ENCODE measurements around the gene TMEM272. TPM values are rescaled to one million over a fixed set of nuclear protein-coding genes. Genes with fewer than 3 reads are reported as not detected.

TMEM272 gene, protein sequence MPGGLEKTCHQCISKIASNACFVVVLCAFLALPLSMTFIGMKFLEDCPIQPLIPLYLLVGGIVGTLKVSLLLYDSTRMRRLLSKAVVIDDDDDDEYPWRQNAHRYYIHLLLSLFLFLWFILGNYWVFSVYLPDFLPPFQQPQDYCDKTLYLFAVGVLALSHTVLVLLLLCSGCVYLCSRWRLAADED
- not detected for total RNA-seq

GRCh38 chr13:51844862-51845573 is at the start of gene TMEM272:
Gene TMEM272, minus strand, starts transcription at chr13:51845177. Its CDS starts 6,647 bp downstream, at chr13:51838530.
- Histone ChIP-seq H3K9me3 (ENCODE audit: control insufficient read depth in 3 of 3, low read length in 3 of 3) (no peaks in the 10 kb centered on the region), H3K4me3 (ENCODE audit: low read length in 3 of 3) (peak within 1 kb of the TSS; percentile 19 to 54 (median 49)), H3K9ac (ENCODE audit: low read depth in 1 of 3, low read length in 3 of 3) (no peak within 1 kb of the TSS), H3K4me1 (ENCODE audit: control insufficient read depth in 3 of 3, insufficient read depth in 3 of 3, low read length in 3 of 3) (peaks cover 2 to 6% (median 3%) of the 10 kb centered on the region in 3 donors), H3K27me3 (ENCODE audit: control insufficient read depth in 3 of 3, insufficient read depth in 3 of 3, low read length in 3 of 3) (no peaks in the 10 kb centered on the region), H3K36me3 (ENCODE audit: control insufficient read depth in 3 of 3, insufficient read depth in 3 of 3, low read length in 3 of 3) (no peaks in the 10 kb centered on the region), H3K27ac (ENCODE audit: low read depth, low read length) (no peak within 1 kb of the TSS)

- Histone ChIP-seq H3K27me3 (ENCODE audit: control insufficient read depth in 3 of 3, insufficient read depth in 3 of 3, low read length in 3 of 3) (no peaks in the 10 kb centered on the region), H3K27ac (ENCODE audit: low read depth, low read length) (no peak overlapping the region), H3K9me3 (ENCODE audit: control insufficient read depth in 3 of 3, low read length in 3 of 3) (no peaks in the 10 kb centered on the region), H3K4me3 (ENCODE audit: low read length in 3 of 3) (no peak overlapping the region), H3K9ac (ENCODE audit: low read depth in 1 of 3, low read length in 3 of 3) (no peak overlapping the region), H3K36me3 (ENCODE audit: control insufficient read depth in 3 of 3, insufficient read depth in 3 of 3, low read length in 3 of 3) (no peaks in the 10 kb centered on the region), H3K4me1 (ENCODE audit: control insufficient read depth in 3 of 3, insufficient read depth in 3 of 3, low read length in 3 of 3) (no peaks in the 10 kb centered on the region)
Measured at GRCh38 chr13:51894239-51894638, 49.3 kb upstream of the TMEM272 start.

GRCh38 chr13:51892657-51893056 is 47.7 kb upstream of the TMEM272 start:
- Histone ChIP-seq H3K4me3 (ENCODE audit: low read length in 3 of 3) (no peak overlapping the region), H3K36me3 (ENCODE audit: control insufficient read depth in 3 of 3, insufficient read depth in 3 of 3, low read length in 3 of 3) (no peaks in the 10 kb centered on the region), H3K9ac (ENCODE audit: low read depth in 1 of 3, low read length in 3 of 3) (no peak overlapping the region), H3K4me1 (ENCODE audit: control insufficient read depth in 3 of 3, insufficient read depth in 3 of 3, low read length in 3 of 3) (no peaks in the 10 kb centered on the region), H3K27me3 (ENCODE audit: control insufficient read depth in 3 of 3, insufficient read depth in 3 of 3, low read length in 3 of 3) (no peaks in the 10 kb centered on the region), H3K9me3 (ENCODE audit: control insufficient read depth in 3 of 3, low read length in 3 of 3) (no peaks in the 10 kb centered on the region), H3K27ac (ENCODE audit: low read depth, low read length) (no peak overlapping the region)

GRCh38 chr13:51887468-51887867 is 42.5 kb upstream of the TMEM272 start:
- Histone ChIP-seq H3K27ac (ENCODE audit: low read depth, low read length) (no peak overlapping the region), H3K9ac (ENCODE audit: low read depth in 1 of 3, low read length in 3 of 3) (no peak overlapping the region), H3K9me3 (ENCODE audit: control insufficient read depth in 3 of 3, low read length in 3 of 3) (no peaks in the 10 kb centered on the region), H3K4me3 (ENCODE audit: low read length in 3 of 3) (no peak overlapping the region), H3K4me1 (ENCODE audit: control insufficient read depth in 3 of 3, insufficient read depth in 3 of 3, low read length in 3 of 3) (no peaks in the 10 kb centered on the region), H3K36me3 (ENCODE audit: control insufficient read depth in 3 of 3, insufficient read depth in 3 of 3, low read length in 3 of 3) (no peaks in the 10 kb centered on the region), H3K27me3 (ENCODE audit: control insufficient read depth in 3 of 3, insufficient read depth in 3 of 3, low read length in 3 of 3) (no peaks in the 10 kb centered on the region)

DNA sequence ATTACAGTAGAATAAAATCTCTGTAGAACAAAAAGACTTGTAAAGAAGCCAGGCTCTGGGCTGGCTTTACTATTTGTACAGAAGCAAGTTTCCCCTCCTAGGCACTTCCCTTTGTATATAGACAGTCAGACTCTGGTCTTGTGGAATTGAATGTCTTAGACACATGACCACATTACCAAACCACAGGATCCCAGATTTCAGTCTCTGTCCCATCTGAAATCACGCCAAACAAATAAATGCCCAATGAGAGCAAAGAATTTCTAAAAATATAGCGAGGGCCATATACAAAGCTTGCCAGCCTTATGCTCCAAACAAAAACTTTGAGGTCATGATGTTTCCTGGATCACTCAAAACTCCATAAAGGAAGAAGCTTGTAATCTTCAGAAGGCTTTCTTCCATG is 40.7 kb upstream of the TMEM272 start:
- Histone ChIP-seq H3K27me3 (ENCODE audit: control insufficient read depth in 3 of 3, insufficient read depth in 3 of 3, low read length in 3 of 3) (no peaks in the 10 kb centered on the region), H3K27ac (ENCODE audit: low read depth, low read length) (no peak overlapping the region), H3K9ac (ENCODE audit: low read depth in 1 of 3, low read length in 3 of 3) (no peak overlapping the region), H3K36me3 (ENCODE audit: control insufficient read depth in 3 of 3, insufficient read depth in 3 of 3, low read length in 3 of 3) (no peaks in the 10 kb centered on the region), H3K4me3 (ENCODE audit: low read length in 3 of 3) (no peak overlapping the region), H3K9me3 (ENCODE audit: control insufficient read depth in 3 of 3, low read length in 3 of 3) (no peaks in the 10 kb centered on the region), H3K4me1 (ENCODE audit: control insufficient read depth in 3 of 3, insufficient read depth in 3 of 3, low read length in 3 of 3) (no peaks in the 10 kb centered on the region)

GRCh38 chr13:51883226-51883600 is 38.2 kb upstream of the TMEM272 start:
- Histone ChIP-seq H3K27me3 (ENCODE audit: control insufficient read depth in 3 of 3, insufficient read depth in 3 of 3, low read length in 3 of 3) (no peaks in the 10 kb centered on the region), H3K4me1 (ENCODE audit: control insufficient read depth in 3 of 3, insufficient read depth in 3 of 3, low read length in 3 of 3) (no peaks in the 10 kb centered on the region), H3K4me3 (ENCODE audit: low read length in 3 of 3) (no peak overlapping the region), H3K9me3 (ENCODE audit: control insufficient read depth in 3 of 3, low read length in 3 of 3) (no peaks in the 10 kb centered on the region), H3K27ac (ENCODE audit: low read depth, low read length) (no peak overlapping the region), H3K36me3 (ENCODE audit: control insufficient read depth in 3 of 3, insufficient read depth in 3 of 3, low read length in 3 of 3) (no peaks in the 10 kb centered on the region), H3K9ac (ENCODE audit: low read depth in 1 of 3, low read length in 3 of 3) (no peak overlapping the region)

- no peak overlapping the region for H3K27ac ChIP-seq (ENCODE audit: low read depth, low read length)
- H3K27me3 ChIP-seq (ENCODE audit: control insufficient read depth in 3 of 3, insufficient read depth in 3 of 3, low read length in 3 of 3): no peaks in the 10 kb centered on the region
Measured at GRCh38 chr13:51882570-51883225, 37.7 kb upstream of the TMEM272 start.

DNA sequence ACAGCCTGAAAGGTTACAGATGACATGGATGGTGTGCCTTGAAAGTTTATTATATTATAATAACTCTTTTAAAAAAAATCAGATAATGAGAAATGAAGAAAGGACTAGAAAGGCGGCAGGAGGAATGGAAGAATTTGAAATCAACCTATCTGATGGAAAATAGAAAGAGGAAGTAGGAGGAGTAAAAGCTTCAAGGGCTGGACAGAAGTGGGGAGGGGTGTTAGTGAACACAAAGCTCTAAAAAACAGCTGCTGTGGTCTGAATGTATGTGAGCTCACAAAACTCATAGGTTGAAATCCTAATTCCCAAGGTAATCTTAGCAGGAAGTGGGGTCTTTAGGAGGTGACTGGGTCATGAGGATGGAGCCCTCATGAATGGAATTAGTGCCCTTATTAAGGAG is 36.3 kb upstream of the TMEM272 start:
- Histone ChIP-seq H3K9me3 (ENCODE audit: control insufficient read depth in 3 of 3, low read length in 3 of 3) (no peaks in the 10 kb centered on the region), H3K4me1 (ENCODE audit: control insufficient read depth in 3 of 3, insufficient read depth in 3 of 3, low read length in 3 of 3) (no peaks in the 10 kb centered on the region), H3K36me3 (ENCODE audit: control insufficient read depth in 3 of 3, insufficient read depth in 3 of 3, low read length in 3 of 3) (no peaks in the 10 kb centered on the region)

More at GRCh38 chr13:51882570-51883225, 37.7 kb upstream of the TMEM272 start:
- Histone ChIP-seq H3K4me3 (ENCODE audit: low read length in 3 of 3) (no peak overlapping the region), H3K9me3 (ENCODE audit: control insufficient read depth in 3 of 3, low read length in 3 of 3) (no peaks in the 10 kb centered on the region), H3K36me3 (ENCODE audit: control insufficient read depth in 3 of 3, insufficient read depth in 3 of 3, low read length in 3 of 3) (no peaks in the 10 kb centered on the region), H3K9ac (ENCODE audit: low read depth in 1 of 3, low read length in 3 of 3) (no peak overlapping the region), H3K4me1 (ENCODE audit: control insufficient read depth in 3 of 3, insufficient read depth in 3 of 3, low read length in 3 of 3) (no peaks in the 10 kb centered on the region)

GRCh38 chr13:51879133-51879532 is 34.2 kb upstream of the TMEM272 start:
- H3K9me3 ChIP-seq (ENCODE audit: control insufficient read depth in 3 of 3, low read length in 3 of 3): no peaks in the 10 kb centered on the region
- no peak overlapping the region for H3K27ac ChIP-seq (ENCODE audit: low read depth, low read length)
- H3K9ac ChIP-seq (ENCODE audit: low read depth in 1 of 3, low read length in 3 of 3): no peak overlapping the region
- no peaks in the 10 kb centered on the region for H3K27me3 ChIP-seq (ENCODE audit: control insufficient read depth in 3 of 3, insufficient read depth in 3 of 3, low read length in 3 of 3)
- no peaks in the 10 kb centered on the region for H3K4me1 ChIP-seq (ENCODE audit: control insufficient read depth in 3 of 3, insufficient read depth in 3 of 3, low read length in 3 of 3)
- no peaks in the 10 kb centered on the region for H3K36me3 ChIP-seq (ENCODE audit: control insufficient read depth in 3 of 3, insufficient read depth in 3 of 3, low read length in 3 of 3)
- no peak overlapping the region for H3K4me3 ChIP-seq (ENCODE audit: low read length in 3 of 3)

More for the DNA sequence above, 36.3 kb upstream of the TMEM272 start:
- no peak overlapping the region for H3K9ac ChIP-seq (ENCODE audit: low read depth in 1 of 3, low read length in 3 of 3)
- H3K4me3 ChIP-seq (ENCODE audit: low read length in 3 of 3): no peak overlapping the region
- no peak overlapping the region for H3K27ac ChIP-seq (ENCODE audit: low read depth, low read length)
- no peaks in the 10 kb centered on the region for H3K27me3 ChIP-seq (ENCODE audit: control insufficient read depth in 3 of 3, insufficient read depth in 3 of 3, low read length in 3 of 3)

DNA sequence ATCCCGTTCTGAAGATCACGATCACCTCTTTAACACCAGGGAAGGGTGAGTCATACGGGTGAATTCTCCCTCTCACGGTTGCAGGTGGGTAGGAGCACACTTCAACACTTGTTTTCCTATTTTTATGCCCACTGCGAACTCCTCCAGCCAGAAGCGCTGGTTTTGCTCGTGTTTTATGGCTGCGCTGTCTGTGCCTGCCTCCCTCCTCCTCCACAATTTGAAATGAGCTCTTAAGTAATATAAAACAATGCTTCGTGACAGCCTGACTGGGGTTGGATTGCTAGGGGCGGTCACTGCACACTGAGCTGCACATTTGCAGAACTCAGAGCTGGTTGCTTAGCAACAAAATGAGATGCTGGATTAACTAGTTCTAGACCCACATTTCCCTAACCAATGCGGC is 29.7 kb upstream of the TMEM272 start:
- Histone ChIP-seq H3K4me1 (ENCODE audit: control insufficient read depth in 3 of 3, insufficient read depth in 3 of 3, low read length in 3 of 3) (no peaks in the 10 kb centered on the region), H3K9ac (ENCODE audit: low read depth in 1 of 3, low read length in 3 of 3) (no peak overlapping the region), H3K9me3 (ENCODE audit: control insufficient read depth in 3 of 3, low read length in 3 of 3) (no peaks in the 10 kb centered on the region), H3K36me3 (ENCODE audit: control insufficient read depth in 3 of 3, insufficient read depth in 3 of 3, low read length in 3 of 3) (no peaks in the 10 kb centered on the region), H3K4me3 (ENCODE audit: low read length in 3 of 3) (no peak overlapping the region), H3K27me3 (ENCODE audit: control insufficient read depth in 3 of 3, insufficient read depth in 3 of 3, low read length in 3 of 3) (no peaks in the 10 kb centered on the region), H3K27ac (ENCODE audit: low read depth, low read length) (no peak overlapping the region)

All from skeletal muscle tissue (tissue), 4 donors.